ENCODE results near the gene ANO2. TPM values are rescaled to one million over a fixed set of nuclear protein-coding genes. Genes with fewer than 3 reads are reported as not detected.

ANO2 gene
- total RNA-seq, 1 donor from 2014 or later, result 1.7 TPM

GRCh38 chr12:5768581-5769196 lies 176.4 kb downstream of the ANO2 start:
- TF ChIP-seq, protein P1, sequence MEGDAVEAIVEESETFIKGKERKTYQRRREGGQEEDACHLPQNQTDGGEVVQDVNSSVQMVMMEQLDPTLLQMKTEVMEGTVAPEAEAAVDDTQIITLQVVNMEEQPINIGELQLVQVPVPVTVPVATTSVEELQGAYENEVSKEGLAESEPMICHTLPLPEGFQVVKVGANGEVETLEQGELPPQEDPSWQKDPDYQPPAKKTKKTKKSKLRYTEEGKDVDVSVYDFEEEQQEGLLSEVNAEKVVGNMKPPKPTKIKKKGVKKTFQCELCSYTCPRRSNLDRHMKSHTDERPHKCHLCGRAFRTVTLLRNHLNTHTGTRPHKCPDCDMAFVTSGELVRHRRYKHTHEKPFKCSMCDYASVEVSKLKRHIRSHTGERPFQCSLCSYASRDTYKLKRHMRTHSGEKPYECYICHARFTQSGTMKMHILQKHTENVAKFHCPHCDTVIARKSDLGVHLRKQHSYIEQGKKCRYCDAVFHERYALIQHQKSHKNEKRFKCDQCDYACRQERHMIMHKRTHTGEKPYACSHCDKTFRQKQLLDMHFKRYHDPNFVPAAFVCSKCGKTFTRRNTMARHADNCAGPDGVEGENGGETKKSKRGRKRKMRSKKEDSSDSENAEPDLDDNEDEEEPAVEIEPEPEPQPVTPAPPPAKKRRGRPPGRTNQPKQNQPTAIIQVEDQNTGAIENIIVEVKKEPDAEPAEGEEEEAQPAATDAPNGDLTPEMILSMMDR (conservative IDR thresholded peaks at IDR 0.05; ENCODE audit: low read depth, low read length), result no peak
- no peak for DNase-seq (ENCODE audit: low read depth)
- no peak overlapping the region for H3K4me3 ChIP-seq (ENCODE audit: low read depth, low read length)

- no peak overlapping the region for H3K4me3 ChIP-seq (ENCODE audit: low read depth, low read length)
- no peak for DNase-seq (ENCODE audit: low read depth)
- TF ChIP-seq, protein P1 (conservative IDR thresholded peaks at IDR 0.05; ENCODE audit: low read depth, low read length), result no peak
Measured at GRCh38 chr12:5768171-5768570, 176.9 kb downstream of the ANO2 start.

GRCh38 chr12:5758347-5758746 lies 186.7 kb downstream of the ANO2 start:
- no peak overlapping the region for H3K4me3 ChIP-seq (ENCODE audit: low read depth, low read length)
- TF ChIP-seq, protein P1 (conservative IDR thresholded peaks at IDR 0.05; ENCODE audit: low read depth, low read length), result no peak
- DNase-seq (ENCODE audit: low read depth), result no peak

- TF ChIP-seq, protein P1 (conservative IDR thresholded peaks at IDR 0.05; ENCODE audit: low read depth, low read length), result no peak
- H3K4me3 ChIP-seq (ENCODE audit: low read depth, low read length), result no peak overlapping the region
- DNase-seq (ENCODE audit: low read depth), result no peak
Measured at GRCh38 chr12:5756338-5756842, 188.7 kb downstream of the ANO2 start.

- H3K4me3 ChIP-seq (ENCODE audit: low read depth, low read length), result no peak overlapping the region
- DNase-seq (ENCODE audit: low read depth), result no peak
- TF ChIP-seq, protein P1 (conservative IDR thresholded peaks at IDR 0.05; ENCODE audit: low read depth, low read length), result no peak
Measured at GRCh38 chr12:5748027-5748426, 197.0 kb downstream of the ANO2 start.

DNA sequence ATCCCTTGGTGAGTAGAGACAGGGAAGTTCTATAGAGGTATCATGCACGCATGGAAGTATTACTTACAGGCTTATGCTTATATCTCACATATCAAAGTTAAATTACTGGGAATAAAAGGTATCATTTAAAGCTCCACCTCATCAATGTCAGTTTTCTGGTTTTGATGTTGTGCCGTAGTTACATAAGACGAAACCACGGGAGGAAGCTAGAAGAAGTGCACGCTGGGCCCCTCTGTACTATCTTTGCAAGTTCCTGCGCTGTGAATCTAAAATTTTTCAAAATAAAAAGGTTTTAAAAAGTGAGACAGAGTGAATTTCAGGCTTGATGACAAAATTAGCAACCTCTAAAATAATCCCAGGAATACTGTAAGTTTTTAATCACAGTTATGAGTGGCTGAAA lies 198.1 kb downstream of the ANO2 start:
- no peak for DNase-seq (ENCODE audit: low read depth)
- no peak overlapping the region for H3K4me3 ChIP-seq (ENCODE audit: low read depth, low read length)
- TF ChIP-seq, protein P1 (conservative IDR thresholded peaks at IDR 0.05; ENCODE audit: low read depth, low read length), result no peak

All from epithelial cell of proximal tubule (primary cell).